Measurements from ENCODE around the gene MRPL2.

- TF ChIP-seq CTCF (IDR thresholded peaks at IDR 0.05): no peak
- TF ChIP-seq POLR2A (IDR thresholded peaks at IDR 0.05): peak; percentile 30
These were observed 16.6 kb upstream of the MRPL2 start, which contains the start of gene PTK7 for GRCh38 chr6:43075670-43076463.

Data from prostate gland (tissue), 2 donors.